Peyer's patch (tissue), 4 donors: ENCODE data around the gene HSPB7. TPM values are rescaled to one million over a fixed set of nuclear protein-coding genes. Genes with fewer than 3 reads are reported as not detected.

ENCODE experiments used
- DNase-seq, 3 donors: peaks; one replicate each; pipeline ENCODE4 v3.0.0-alpha.2; 2017 to 2019
- H3K27ac ChIP-seq, 4 donors: fragments of 200-600 bp; sonication (generic); one replicate each; pipeline ENCODE4 v1.5.1; 2016 to 2019
- H3K27me3 ChIP-seq, 2 donors: fragments of 200-600 bp; sonication (generic); one replicate each; pipeline ENCODE4 v1.5.1; 2019
- H3K36me3 ChIP-seq, 3 donors: fragments of 200-600 bp; sonication (generic); one replicate each; pipeline ENCODE4 v1.5.1; 2016 to 2019
- H3K4me1 ChIP-seq, 4 donors: fragments of 200-600 bp; sonication (generic); one replicate each; pipeline ENCODE4 v1.5.1; 2016 to 2019
- H3K4me3 ChIP-seq, 4 donors: fragments of 200-600 bp; sonication (generic); 1 replicate in 3 of 4; 2 replicates in 1 of 4; pipeline ENCODE4 v1.5.1; 2016 to 2019; ENCODE audit warnings: mild to moderate bottlenecking in 1 of 4
- H3K9me3 ChIP-seq, 4 donors: fragments of 200-600 bp; sonication (generic); one replicate each; pipeline ENCODE4 v1.5.1; 2016 to 2019; ENCODE audit warnings: mild to moderate bottlenecking in 1 of 4
- POLR2A ChIP-seq, 2 donors: fragments of 450-650 bp; IDR thresholded peaks; one replicate each; pipeline ENCODE4 v1.5.1; 2017; ENCODE audit warnings: antibody characterized with exemption in 2 of 2, mild to moderate bottlenecking in 2 of 2, moderate library complexity in 2 of 2
- total RNA-seq, 4 donors: library from RNA; depleted of rRNA; stranded (reverse); fragments of >200 nt; gene quantifications; one replicate each; pipeline ENCODE4 v1.1.0, GENCODE V29; 2016
- TF ChIP-seq, protein P1 (sequence below), 6 experiments: fragments of 450-650 bp in 4 of 6; fragments of 200-600 bp in 2 of 6; sonication (generic) in 1 of 6; IDR thresholded peaks; one replicate each; pipeline ENCODE4 v1.5.1; 2017 to 2019; ENCODE audit warnings: antibody characterized with exemption in 6 of 6, mild to moderate bottlenecking in 3 of 6, moderate library complexity in 1 of 6

HSPB7 gene
- total RNA-seq, 4 donors from 2014 or later, result 1.1 to 5.2 (median 1.1) TPM; not detected in 1

DNA sequence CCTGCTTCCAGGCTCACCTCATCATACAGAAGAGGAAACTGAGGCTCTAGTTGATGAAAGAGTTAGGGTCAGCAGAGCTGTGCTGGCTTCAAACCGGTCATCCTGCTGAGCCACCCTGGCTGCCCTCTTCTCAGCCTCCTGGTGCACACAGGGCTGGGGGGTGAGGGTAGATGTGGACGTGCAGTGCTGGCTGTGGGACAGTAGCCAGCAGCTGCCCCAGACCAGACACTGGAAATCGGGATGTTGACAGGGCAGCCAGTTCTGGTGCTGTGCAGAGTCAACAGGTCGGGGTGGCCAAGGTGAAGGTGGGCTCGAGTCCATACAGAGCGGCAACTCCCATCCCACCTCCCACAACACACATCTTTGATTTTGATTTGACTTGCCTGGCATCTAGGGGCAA, 2.5 kb upstream of the HSPB7 start:
- TF ChIP-seq POLR2A (IDR thresholded peaks at IDR 0.05), result no peak
- TF ChIP-seq, protein P1, sequence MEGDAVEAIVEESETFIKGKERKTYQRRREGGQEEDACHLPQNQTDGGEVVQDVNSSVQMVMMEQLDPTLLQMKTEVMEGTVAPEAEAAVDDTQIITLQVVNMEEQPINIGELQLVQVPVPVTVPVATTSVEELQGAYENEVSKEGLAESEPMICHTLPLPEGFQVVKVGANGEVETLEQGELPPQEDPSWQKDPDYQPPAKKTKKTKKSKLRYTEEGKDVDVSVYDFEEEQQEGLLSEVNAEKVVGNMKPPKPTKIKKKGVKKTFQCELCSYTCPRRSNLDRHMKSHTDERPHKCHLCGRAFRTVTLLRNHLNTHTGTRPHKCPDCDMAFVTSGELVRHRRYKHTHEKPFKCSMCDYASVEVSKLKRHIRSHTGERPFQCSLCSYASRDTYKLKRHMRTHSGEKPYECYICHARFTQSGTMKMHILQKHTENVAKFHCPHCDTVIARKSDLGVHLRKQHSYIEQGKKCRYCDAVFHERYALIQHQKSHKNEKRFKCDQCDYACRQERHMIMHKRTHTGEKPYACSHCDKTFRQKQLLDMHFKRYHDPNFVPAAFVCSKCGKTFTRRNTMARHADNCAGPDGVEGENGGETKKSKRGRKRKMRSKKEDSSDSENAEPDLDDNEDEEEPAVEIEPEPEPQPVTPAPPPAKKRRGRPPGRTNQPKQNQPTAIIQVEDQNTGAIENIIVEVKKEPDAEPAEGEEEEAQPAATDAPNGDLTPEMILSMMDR (IDR thresholded peaks at IDR 0.05), result no peak
- no peak overlapping the region for H3K4me3 ChIP-seq
- no peaks in the 10 kb centered on the region for H3K27me3 ChIP-seq
- no peaks in the 10 kb centered on the region for H3K4me1 ChIP-seq
- peak overlapping the region in 1 of 4 donors; percentile 81 for H3K27ac ChIP-seq
- no peaks in the 10 kb centered on the region for H3K36me3 ChIP-seq
- no peaks in the 10 kb centered on the region for H3K9me3 ChIP-seq
- DNase-seq, result no peak

DNA sequence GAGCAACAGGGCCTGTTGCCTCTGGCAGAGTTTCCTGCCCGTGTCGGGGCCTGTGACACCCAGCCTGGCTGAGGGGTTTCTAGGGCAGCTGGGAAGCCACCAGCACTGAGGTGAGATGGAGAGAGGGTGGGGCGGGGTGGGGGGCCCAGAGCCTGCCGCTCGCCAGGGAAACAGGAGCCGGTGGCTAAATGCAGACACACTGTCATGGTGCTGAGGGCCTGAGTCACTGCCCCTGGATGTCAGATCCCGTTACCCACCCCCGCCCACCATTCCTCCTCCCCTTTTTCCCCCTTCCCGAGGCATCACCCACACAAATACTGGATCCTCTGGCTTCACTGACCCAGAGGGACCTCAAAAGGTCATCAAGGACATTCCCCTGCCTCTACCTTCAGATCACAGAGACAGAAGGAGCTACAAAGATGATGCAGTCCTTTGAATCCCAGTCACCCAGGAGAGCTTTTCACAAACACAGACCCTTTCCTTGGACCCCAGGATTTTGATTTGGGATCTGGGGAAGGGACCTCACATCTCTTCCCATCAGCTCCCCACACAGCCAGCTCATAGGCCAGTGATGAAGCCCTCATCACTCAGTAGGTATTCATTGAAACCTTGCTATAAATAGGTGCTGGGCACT, 1.9 kb upstream of the HSPB7 start:
- no peak overlapping the region for H3K4me3 ChIP-seq
- H3K9me3 ChIP-seq, result no peaks in the 10 kb centered on the region
- H3K27me3 ChIP-seq, result no peaks in the 10 kb centered on the region
- H3K4me1 ChIP-seq, result peaks cover 0 to 5% (median 0%) of the 10 kb centered on the region in 4 donors
- no peak for DNase-seq
- H3K27ac ChIP-seq, result peak overlapping the region in 3 of 4 donors; percentile 25 to 81 (median 68)
- TF ChIP-seq, protein P1 (IDR thresholded peaks at IDR 0.05), result no peak
- no peak for TF ChIP-seq POLR2A (IDR thresholded peaks at IDR 0.05)
- H3K36me3 ChIP-seq, result no peaks in the 10 kb centered on the region

GRCh38 chr1:16018749-16019643, 1.2 kb upstream of the HSPB7 start:
- no peak overlapping the region for H3K4me3 ChIP-seq
- H3K9me3 ChIP-seq, result no peaks in the 10 kb centered on the region
- no peak for DNase-seq
- TF ChIP-seq POLR2A (IDR thresholded peaks at IDR 0.05), result no peak
- TF ChIP-seq, protein P1 (IDR thresholded peaks at IDR 0.05), result no peak
- peaks cover 0 to 8% (median 0%) of the 10 kb centered on the region in 4 donors for H3K4me1 ChIP-seq
- H3K27ac ChIP-seq, result peak overlapping the region; percentile 25 to 81 (median 61)
- no peaks in the 10 kb centered on the region for H3K27me3 ChIP-seq
- no peaks in the 10 kb centered on the region for H3K36me3 ChIP-seq

- H3K27ac ChIP-seq, result peak overlapping the region; percentile 54 to 81 (median 62)
- H3K4me3 ChIP-seq, result no peak overlapping the region
- no peaks in the 10 kb centered on the region for H3K36me3 ChIP-seq
- TF ChIP-seq, protein P1 (IDR thresholded peaks at IDR 0.05), result no peak
- TF ChIP-seq POLR2A (IDR thresholded peaks at IDR 0.05), result no peak
- DNase-seq, result no peak
- no peaks in the 10 kb centered on the region for H3K27me3 ChIP-seq
- peaks cover 0 to 15% (median 0%) of the 10 kb centered on the region in 4 donors for H3K4me1 ChIP-seq
- H3K9me3 ChIP-seq, result no peaks in the 10 kb centered on the region
Measured at GRCh38 chr1:16018308-16018707, 465 bp upstream of the HSPB7 start.

DNA sequence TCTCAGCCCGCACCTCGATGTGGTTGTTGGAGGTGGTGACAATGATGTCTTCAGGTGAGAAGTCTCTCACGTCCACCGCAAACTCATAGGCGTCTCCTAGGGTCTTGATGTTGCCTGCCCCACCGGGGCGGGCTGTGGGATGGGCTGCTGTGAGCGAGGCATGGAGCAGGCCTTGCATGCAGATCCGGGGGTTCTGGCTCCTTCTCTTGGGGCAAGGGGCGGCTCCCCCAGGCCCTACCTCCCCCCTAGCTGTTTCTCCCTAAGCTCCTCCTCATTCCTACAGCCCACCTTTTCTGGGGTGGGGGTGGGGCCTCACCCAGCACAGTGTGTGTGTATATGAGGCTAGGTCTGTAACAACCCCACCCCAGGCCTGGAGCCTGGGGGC, 775 bp downstream of the HSPB7 start:
- TF ChIP-seq, protein P1 (IDR thresholded peaks at IDR 0.05), result no peak
- TF ChIP-seq POLR2A (IDR thresholded peaks at IDR 0.05), result no peak
- no peaks in the 10 kb centered on the region for H3K27me3 ChIP-seq
- H3K4me1 ChIP-seq, result peaks cover 0 to 25% (median 11%) of the 10 kb centered on the region in 4 donors
- no peak for DNase-seq
- no peaks in the 10 kb centered on the region for H3K9me3 ChIP-seq
- peak overlapping the region in 1 of 4 donors; percentile 46 for H3K4me3 ChIP-seq
- no peaks in the 10 kb centered on the region for H3K36me3 ChIP-seq
- peak overlapping the region; percentile 54 to 81 (median 62) for H3K27ac ChIP-seq
